Limb (tissue), 2 donors: Measurements from ENCODE around the gene MAPK11.

ENCODE experiments used
- DNase-seq, 2 donors: peaks; one replicate each; pipeline ENCODE4 v3.0.0-alpha.2; 2016; ENCODE audit errors: extremely low spot score in 2 of 2

The MAPK11 gene

GRCh38 chr22:50269970-50270665, at the start of gene MAPK11:
MAPK11 (minus strand) TSS chr22:50270380; CDS start chr22:50270292, 88 bp downstream.
- peak in 1 of 2 donors; percentile 75 for DNase-seq

- no peak for DNase-seq
These were observed 49.3 kb upstream of the MAPK11 start for GRCh38 chr22:50319503-50319951.

- DNase-seq, result no peak
These were observed 48.7 kb upstream of the MAPK11 start for GRCh38 chr22:50318698-50319411.

GRCh38 chr22:50318356-50318697, 48.1 kb upstream of the MAPK11 start:
- no peak for DNase-seq

- no peak for DNase-seq
These were observed 47.5 kb upstream of the MAPK11 start for GRCh38 chr22:50317674-50318073.

GRCh38 chr22:50317178-50317577, 47.0 kb upstream of the MAPK11 start:
- no peak for DNase-seq

- DNase-seq, result no peak
These were observed 46.2 kb upstream of the MAPK11 start for GRCh38 chr22:50316114-50317065.

GRCh38 chr22:50315289-50316113, 45.3 kb upstream of the MAPK11 start:
- DNase-seq, result no peak

- DNase-seq, result no peak
These were observed 44.5 kb upstream of the MAPK11 start for GRCh38 chr22:50314455-50315288.

- no peak for DNase-seq
These were observed 43.9 kb upstream of the MAPK11 start for GRCh38 chr22:50314081-50314454.

GRCh38 chr22:50313600-50313999, 43.4 kb upstream of the MAPK11 start:
- no peak for DNase-seq

GRCh38 chr22:50313021-50313420, 42.8 kb upstream of the MAPK11 start:
- no peak for DNase-seq

GRCh38 chr22:50312371-50312770, 42.2 kb upstream of the MAPK11 start:
- no peak for DNase-seq

GRCh38 chr22:50311606-50312351, 41.6 kb upstream of the MAPK11 start:
- no peak for DNase-seq

- no peak for DNase-seq
These were observed 40.8 kb upstream of the MAPK11 start for GRCh38 chr22:50310949-50311444.

- DNase-seq, result no peak
These were observed 40.0 kb upstream of the MAPK11 start for GRCh38 chr22:50310031-50310722.

GRCh38 chr22:50309601-50309991, 39.4 kb upstream of the MAPK11 start:
- DNase-seq, result no peak

- DNase-seq, result no peak
These were observed 38.9 kb upstream of the MAPK11 start for GRCh38 chr22:50308986-50309600.
